Pancreas (tissue), 10 donors: Measurements from ENCODE around the gene REG1A. TPM values are rescaled to one million over a fixed set of nuclear protein-coding genes. Genes with fewer than 3 reads are reported as not detected.

Experiments used
- ATAC-seq, 4 donors: fragments of 200-7000 bp; cut with Tn5 transposase; one replicate each; pipeline versions ENCODE4 v1.8.0 to v1.9.1; 2020; ENCODE audit warnings: mild to moderate bottlenecking in 4 of 4, moderate library complexity in 4 of 4
- DNase-seq, 6 donors: peaks; one replicate each; pipeline ENCODE4 v3.0.0-alpha.2; 2020
- FAIRE-seq: peaks from 2 replicates; lab custom pipeline; 2012; peaks lifted over from hg19 to GRCh38; lab: Jason Lieb, UNC
- H3K27ac ChIP-seq, 4 donors: fragments of 200-600 bp; sonication (generic); 1 replicate in 3 of 4; 2 replicates in 1 of 4; pipeline versions ENCODE4 v1.5.0 to v1.8.0; 2020
- H3K27me3 ChIP-seq, 4 donors: fragments of 200-600 bp; one replicate each; pipeline ENCODE4 v1.8.0; 2021
- H3K36me3 ChIP-seq, 3 donors: fragments of 200-600 bp; sonication (generic) in 1 of 3; one replicate each; pipeline versions ENCODE4 v1.5.0 to v1.8.0; 2020 to 2021
- H3K4me1 ChIP-seq, 3 donors: fragments of 200-600 bp; one replicate each; pipeline ENCODE4 v1.8.0; 2021
- H3K4me3 ChIP-seq, 4 donors: fragments of 200-600 bp; sonication (generic) in 2 of 4; one replicate each; pipeline versions ENCODE4 v1.5.0 to v1.8.0; 2020 to 2021
- H3K9me3 ChIP-seq, 4 donors: fragments of 200-600 bp; one replicate each; pipeline ENCODE4 v1.8.0; 2021
- CTCF ChIP-seq, 4 donors: fragments of 200-600 bp; sonication (generic) in 3 of 4; IDR thresholded peaks; one replicate each; pipeline versions ENCODE4 v1.5.0 to v1.8.0; 2021; ENCODE audit warnings: antibody characterized with exemption in 4 of 4
- WGBS, 2 donors: extraction: QIAGEN DNeasy Blood & Tissue Kit; methylation state at CpG; one replicate each; pipeline ENCODE4 v1.1.7; 2013; 5-methylcytosine and 5-hydroxymethylcytosine counted together
- intact Hi-C, 3 donors: fragments of 100-400 bp; cut with DNase I; formaldehyde crosslinking; loops; one replicate each; pipeline versions ENCODE4 v1.11.1 to v1.14.2; 2022
- polyA plus RNA-seq, 2 donors: library from polyadenylated mRNA; stranded (reverse); fragments of 200-250 nt; gene quantifications; one replicate each; pipeline ENCODE4 v1.2.3, GENCODE V29; 2013
- total RNA-seq, 6 donors: library from RNA; stranded (reverse); fragmentation: NEBNext Ultra II Directional in 4 of 6; extraction: Animal tissue kit (Norgen Biotek cat#: 25700) in 4 of 6; gene quantifications; one replicate each; pipeline versions ENCODE4 v1.2.1 to v1.2.4, GENCODE V29; 2021 to 2023
- donor health status: healthy with polysubstance abuse.
- donor health status: DM: no; HTN: no; CAD: no; lungs with moderate emphysema.
- donor health status: DM: no; HTN: no; CAD: no.
- donor health status: control.
- donor health status: control.
- donor health status: Bipolar disorder and iron deficiency.
- donor health status: DM: yes; HTN: yes; CAD: no.
- donor health status: DM: no; HTN: no; CAD: no.
- donor health status: DM: no; HTN: no; CAD: no.
- donor health status: DM: yes; HTN: yes; CAD: no.

The REG1A gene
- total and polyA plus RNA-seq, 8 donors: 18,817 to 70,084 (median 29,951) TPM

- H3K9me3 ChIP-seq: no peaks in the 10 kb centered on the region
- DNase-seq (no peak), FAIRE-seq (no peak), ATAC-seq (no peak)
- no peaks in the 10 kb centered on the region for H3K36me3 ChIP-seq
- H3K27me3 ChIP-seq: no peaks in the 10 kb centered on the region
- 92 to 93% methylated on average over 4 of the region's 4 CpGs for WGBS, 2 donors
- H3K4me1 ChIP-seq: peaks cover 0 to 7% (median 0%) of the 10 kb centered on the region in 3 donors
- TF ChIP-seq CTCF (IDR thresholded peaks at IDR 0.05): no peak
- no peak overlapping the region for H3K4me3 ChIP-seq
- intact Hi-C loops: no loop called here
- no peak overlapping the region for H3K27ac ChIP-seq
These were observed 29.6 kb upstream of the REG1A start for GRCh38 chr2:79090693-79091092.

GRCh38 chr2:79097843-79098242, 22.4 kb upstream of the REG1A start:
- DNase-seq (no peak), ATAC-seq (no peak), FAIRE-seq (no peak)
- Histone ChIP-seq H3K9me3 (no peaks in the 10 kb centered on the region), H3K27me3 (no peaks in the 10 kb centered on the region), H3K4me1 (peaks cover under 1 to 9% (median 6%) of the 10 kb centered on the region in 3 donors), H3K36me3 (no peaks in the 10 kb centered on the region), H3K4me3 (no peak overlapping the region), H3K27ac (no peak overlapping the region)
- WGBS, 2 donors: 92 to 96% methylated on average over 6 of the region's 6 CpGs
- TF ChIP-seq CTCF (IDR thresholded peaks at IDR 0.05): no peak
- intact Hi-C loops: no loop called here

- peak; percentile 64 to 78 (median 76) for ATAC-seq
- 48 to 56% methylated on average over 7 of the region's 7 CpGs for WGBS, 2 donors
- H3K9me3 ChIP-seq: no peaks in the 10 kb centered on the region
These were observed 21.1 kb upstream of the REG1A start for GRCh38 chr2:79099140-79099686.

GRCh38 chr2:79100285-79100684, 20.0 kb upstream of the REG1A start:
- no peak for FAIRE-seq
- intact Hi-C loops: no loop called here
- no peak for TF ChIP-seq CTCF (IDR thresholded peaks at IDR 0.05)

More at GRCh38 chr2:79099140-79099686, 21.1 kb upstream of the REG1A start:
- no peak overlapping the region for H3K4me3 ChIP-seq
- no peaks in the 10 kb centered on the region for H3K36me3 ChIP-seq
- intact Hi-C loops: no loop called here
- H3K4me1 ChIP-seq: peaks cover 6 to 14% (median 14%) of the 10 kb centered on the region in 3 donors
- H3K27ac ChIP-seq: peak overlapping the region in 3 of 4 donors; percentile 3 to 44 (median 17)
- FAIRE-seq (no peak), DNase-seq (peak in 5 of 6 donors; percentile 41 to 68 (median 58))
- H3K27me3 ChIP-seq: no peaks in the 10 kb centered on the region
- no peak for TF ChIP-seq CTCF (IDR thresholded peaks at IDR 0.05)

GRCh38 chr2:79101024-79101423, 19.3 kb upstream of the REG1A start:
- Histone ChIP-seq H3K9me3 (no peaks in the 10 kb centered on the region), H3K27me3 (no peaks in the 10 kb centered on the region), H3K36me3 (no peaks in the 10 kb centered on the region), H3K27ac (no peak overlapping the region), H3K4me3 (no peak overlapping the region), H3K4me1 (peaks cover 6 to 14% (median 14%) of the 10 kb centered on the region in 3 donors)
- WGBS, 2 donors: 85 to 95% methylated on average over 2 of the region's 2 CpGs
- intact Hi-C loops: no loop called here
- DNase-seq (no peak), FAIRE-seq (no peak), ATAC-seq (no peak)
- no peak for TF ChIP-seq CTCF (IDR thresholded peaks at IDR 0.05)

More at GRCh38 chr2:79100285-79100684, 20.0 kb upstream of the REG1A start:
- no peak for DNase-seq
- peak in 2 of 4 donors; percentile 35 to 49 for ATAC-seq
- Histone ChIP-seq H3K27ac (peak overlapping the region in 1 of 4 donors; percentile 3), H3K4me1 (peaks cover 6 to 14% (median 14%) of the 10 kb centered on the region in 3 donors), H3K27me3 (no peaks in the 10 kb centered on the region), H3K9me3 (no peaks in the 10 kb centered on the region), H3K36me3 (no peaks in the 10 kb centered on the region), H3K4me3 (no peak overlapping the region)
- 89 to 92% methylated on average over 1 of the region's 1 CpG for WGBS, 2 donors
